Measurements from ENCODE around the gene TIMM13. TPM values are rescaled to one million over a fixed set of nuclear protein-coding genes. Genes with fewer than 3 reads are reported as not detected.

The TIMM13 gene
- total and polyA plus RNA-seq, 9 of the 15 experiments (the other 6 are each of a cell fraction or from before 2014, with no cell fraction given) = 17.6 to 215 (median 71.8) TPM

DNA sequence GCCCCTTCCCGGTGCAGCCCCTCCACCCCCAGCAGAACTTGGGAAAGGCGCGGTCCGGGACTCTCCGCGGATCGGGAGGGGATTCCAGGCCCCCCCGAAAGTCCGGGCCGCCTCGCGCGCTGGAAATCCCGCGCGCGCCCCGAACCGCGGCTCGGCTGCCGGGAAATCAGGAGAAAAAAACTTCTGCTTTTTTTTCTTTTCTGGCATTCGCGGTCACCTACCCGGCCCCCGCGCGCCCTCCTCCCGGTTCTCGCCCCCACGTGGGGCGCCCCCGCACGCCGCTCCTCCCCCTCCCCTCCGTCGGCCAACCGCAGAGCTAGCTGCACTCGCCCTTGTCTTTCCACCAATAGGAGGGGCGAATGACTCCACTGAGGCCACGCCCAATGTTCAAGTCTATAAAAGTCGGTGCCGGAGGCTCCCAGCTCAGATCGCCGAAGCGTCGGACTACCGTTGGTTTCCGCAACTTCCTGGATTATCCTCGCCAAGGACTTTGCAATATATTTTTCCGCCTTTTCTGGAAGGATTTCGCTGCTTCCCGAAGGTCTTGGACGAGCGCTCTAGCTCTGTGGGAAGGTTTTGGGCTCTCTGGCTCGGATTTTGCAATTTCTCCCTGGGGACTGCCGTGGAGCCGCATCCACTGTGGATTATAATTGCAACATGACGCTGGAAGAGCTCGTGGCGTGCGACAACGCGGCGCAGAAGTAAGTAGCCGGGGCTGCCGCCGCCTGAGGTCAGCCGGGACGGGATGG is 48.5 kb upstream of the TIMM13 start, which contains the start of gene GADD45B (continued):
- peak in 1 of 2 experiments; percentile 71 for TF ChIP-seq MAZ (CRISPR knock-in tag; conservative IDR thresholded peaks at IDR 0.05 in 1 of 2, IDR thresholded peaks at IDR 0.05 in 1 of 2)
- TF ChIP-seq, protein P1, sequence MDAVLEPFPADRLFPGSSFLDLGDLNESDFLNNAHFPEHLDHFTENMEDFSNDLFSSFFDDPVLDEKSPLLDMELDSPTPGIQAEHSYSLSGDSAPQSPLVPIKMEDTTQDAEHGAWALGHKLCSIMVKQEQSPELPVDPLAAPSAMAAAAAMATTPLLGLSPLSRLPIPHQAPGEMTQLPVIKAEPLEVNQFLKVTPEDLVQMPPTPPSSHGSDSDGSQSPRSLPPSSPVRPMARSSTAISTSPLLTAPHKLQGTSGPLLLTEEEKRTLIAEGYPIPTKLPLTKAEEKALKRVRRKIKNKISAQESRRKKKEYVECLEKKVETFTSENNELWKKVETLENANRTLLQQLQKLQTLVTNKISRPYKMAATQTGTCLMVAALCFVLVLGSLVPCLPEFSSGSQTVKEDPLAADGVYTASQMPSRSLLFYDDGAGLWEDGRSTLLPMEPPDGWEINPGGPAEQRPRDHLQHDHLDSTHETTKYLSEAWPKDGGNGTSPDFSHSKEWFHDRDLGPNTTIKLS (IDR thresholded peaks at IDR 0.05; ENCODE audit: borderline replicate concordance, low read depth) = no peak
- TF ChIP-seq ZNF347 (CRISPR knock-in tag; IDR thresholded peaks at IDR 0.05; ENCODE audit: low read depth) = no peak
- TF ChIP-seq NFE2 (IDR thresholded peaks at IDR 0.05; ENCODE audit: low read depth) = no peak
- TF ChIP-seq, protein P2, sequence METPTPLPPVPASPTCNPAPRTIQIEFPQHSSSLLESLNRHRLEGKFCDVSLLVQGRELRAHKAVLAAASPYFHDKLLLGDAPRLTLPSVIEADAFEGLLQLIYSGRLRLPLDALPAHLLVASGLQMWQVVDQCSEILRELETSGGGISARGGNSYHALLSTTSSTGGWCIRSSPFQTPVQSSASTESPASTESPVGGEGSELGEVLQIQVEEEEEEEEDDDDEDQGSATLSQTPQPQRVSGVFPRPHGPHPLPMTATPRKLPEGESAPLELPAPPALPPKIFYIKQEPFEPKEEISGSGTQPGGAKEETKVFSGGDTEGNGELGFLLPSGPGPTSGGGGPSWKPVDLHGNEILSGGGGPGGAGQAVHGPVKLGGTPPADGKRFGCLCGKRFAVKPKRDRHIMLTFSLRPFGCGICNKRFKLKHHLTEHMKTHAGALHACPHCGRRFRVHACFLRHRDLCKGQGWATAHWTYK (CRISPR knock-in tag; IDR thresholded peaks at IDR 0.05) = no peak
- no peak for TF ChIP-seq ETS2 (tag; IDR thresholded peaks at IDR 0.05; ENCODE audit: borderline replicate concordance, poor library complexity, severe bottlenecking)
- TF ChIP-seq SRF (CRISPR knock-in tag; IDR thresholded peaks at IDR 0.05) = no peak; a peak in 1 of 4 replicates
- TF ChIP-seq ZFX (CRISPR knock-in tag; IDR thresholded peaks at IDR 0.05) = 0 out of 2 replicates have a peak, but pooled peaks have one; percentile 1
- TF ChIP-seq CHD1 (IDR thresholded peaks at IDR 0.05; ENCODE audit: low read length) = peak; percentile 58
- no peak for TF ChIP-seq RERE (CRISPR knock-in tag; IDR thresholded peaks at IDR 0.05; ENCODE audit: borderline replicate concordance)
- TF ChIP-seq MXD1 (CRISPR knock-in tag; IDR thresholded peaks at IDR 0.05; ENCODE audit: borderline replicate concordance, poor library complexity, severe bottlenecking) = no peak
- no peak for TF ChIP-seq ETV6 (IDR thresholded peaks at IDR 0.05; ENCODE audit: borderline replicate concordance in 1 of 2, low read depth in 2 of 2, low read length in 1 of 2)
- TF ChIP-seq ETV6 (CRISPR knock-in tag; IDR thresholded peaks at IDR 0.05; ENCODE audit: borderline replicate concordance) = no peak

All from K562 (cell line).